GM11168 (cell line): ENCODE data around the gene MAP3K1.
"Not testable (repeated sequence)": the region's sequence is repeated elsewhere in the genome, so short reads cannot be mapped to it uniquely, and the experiment has no call there.

Experiments used
- in situ Hi-C: fragments of 300-500 bp; cut with MboI; formaldehyde crosslinking; loops from one replicate; pipeline ENCODE4 v1.12.0; 2022; ENCODE audit warnings: low sequenced_read_pairs; ENCODE audit not compliant: unreplicated experiment

Gene MAP3K1

DNA sequence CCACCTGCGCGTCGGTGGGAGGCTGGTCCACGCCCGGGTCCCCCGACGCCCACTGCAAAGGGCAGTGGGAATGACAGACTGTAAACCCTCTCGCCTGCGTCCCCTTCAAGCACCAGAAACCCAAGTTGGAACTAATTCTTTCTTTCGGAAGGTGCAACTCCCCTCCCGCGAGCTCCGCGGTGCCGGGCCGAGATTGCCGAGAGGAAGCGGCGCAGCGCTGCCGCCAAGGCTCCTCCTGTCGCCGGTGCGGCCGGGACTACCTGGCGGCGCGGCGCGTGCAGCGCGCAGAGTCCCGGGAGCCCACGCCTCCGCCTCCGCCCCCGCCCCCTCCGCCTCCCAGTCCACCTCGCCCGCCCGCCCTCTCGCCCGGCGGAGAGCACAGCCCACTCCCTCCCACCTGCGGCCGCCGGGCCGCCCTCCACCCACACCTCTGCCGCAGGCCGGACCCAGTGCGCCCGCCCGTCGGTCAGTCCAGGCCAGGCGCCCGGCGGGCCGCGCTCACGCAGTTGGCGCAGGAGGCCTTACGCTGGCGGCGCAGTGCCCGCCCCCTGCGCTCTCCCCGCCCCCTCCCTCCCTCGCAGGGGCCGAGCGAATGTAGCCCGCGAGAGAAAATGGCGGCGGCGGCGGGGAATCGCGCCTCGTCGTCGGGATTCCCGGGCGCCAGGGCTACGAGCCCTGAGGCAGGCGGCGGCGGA lies at the start of gene MAP3K1:
MAP3K1 (plus strand) TSS at position 587 of the 695 bp plus-strand sequence; CDS start at position 612, 25 bp downstream.
- in situ Hi-C loops = no loop called here

DNA sequence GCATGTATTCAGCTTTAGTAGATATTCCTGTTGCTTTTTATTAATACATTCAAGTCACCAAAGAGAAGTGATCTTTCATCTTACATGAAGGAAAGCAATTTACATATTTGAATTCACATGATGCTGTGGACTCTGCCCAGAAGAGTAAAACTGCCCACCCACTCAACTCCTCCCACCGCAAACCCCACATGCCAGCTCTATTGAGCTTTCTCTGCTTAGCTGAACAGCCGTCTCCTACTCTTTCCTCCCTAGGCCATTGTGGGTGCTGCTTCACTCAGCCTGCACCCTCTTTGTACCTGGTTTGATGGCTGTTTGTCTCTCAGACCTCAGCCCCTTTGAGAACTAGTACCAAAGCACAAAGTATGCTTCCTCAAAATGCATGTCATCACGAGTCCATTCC lies 48.4 kb upstream of the MAP3K1 start:
- in situ Hi-C loops = no loop called here

DNA sequence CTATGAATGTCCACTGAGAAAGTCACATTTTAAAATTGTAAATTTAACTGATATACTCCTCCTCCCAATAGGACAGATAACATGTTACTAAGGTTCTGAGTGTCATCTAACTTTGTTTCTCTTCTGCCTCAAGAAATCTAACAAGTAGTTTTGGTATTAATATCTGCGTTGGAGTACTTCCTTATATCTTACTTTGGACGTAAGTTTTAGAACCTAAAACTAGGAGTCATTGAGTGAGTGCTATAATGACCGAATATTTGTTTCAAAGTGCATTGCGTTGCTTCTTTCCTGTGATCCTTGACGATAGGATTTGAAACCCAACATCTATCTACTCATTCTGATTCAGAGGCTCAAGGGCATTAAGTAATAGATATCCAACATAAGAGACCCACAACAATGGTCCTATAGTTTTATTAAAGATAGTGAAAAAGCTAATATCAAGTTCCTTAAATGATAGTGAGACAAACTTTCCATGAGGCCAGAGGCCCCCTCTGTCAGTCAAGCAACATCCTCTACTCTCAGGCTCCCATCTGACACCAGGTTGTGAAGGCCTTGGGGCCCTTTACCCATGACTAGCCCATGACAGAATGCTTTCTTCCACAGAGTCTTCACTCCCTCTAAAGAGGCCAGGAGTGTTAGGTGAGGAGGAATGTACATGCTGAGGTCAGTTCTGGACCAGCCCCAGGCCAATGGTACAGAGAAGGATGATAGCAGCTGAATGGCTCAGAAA lies 45.3 kb upstream of the MAP3K1 start:
- in situ Hi-C loops = no loop called here

DNA sequence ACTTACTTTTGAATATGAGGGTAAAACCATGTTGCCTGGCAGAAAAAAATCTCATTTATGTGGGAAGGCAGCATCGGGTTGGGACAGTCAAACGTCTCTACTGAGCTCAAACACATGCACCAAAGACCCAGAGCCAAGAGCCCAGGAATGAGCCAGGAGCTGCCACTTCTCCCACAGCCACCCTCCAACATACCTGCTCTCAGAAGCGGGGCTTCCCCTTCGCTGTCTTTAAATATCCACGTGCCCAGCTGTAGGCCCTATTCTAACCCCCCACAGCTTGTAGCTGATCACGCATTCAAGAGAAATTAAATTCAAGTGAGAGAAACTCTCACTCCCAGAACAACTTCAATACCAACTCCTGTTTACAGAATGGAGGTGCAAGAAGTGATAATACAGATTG lies 42.6 kb upstream of the MAP3K1 start:
- in situ Hi-C loops = no loop called here

DNA sequence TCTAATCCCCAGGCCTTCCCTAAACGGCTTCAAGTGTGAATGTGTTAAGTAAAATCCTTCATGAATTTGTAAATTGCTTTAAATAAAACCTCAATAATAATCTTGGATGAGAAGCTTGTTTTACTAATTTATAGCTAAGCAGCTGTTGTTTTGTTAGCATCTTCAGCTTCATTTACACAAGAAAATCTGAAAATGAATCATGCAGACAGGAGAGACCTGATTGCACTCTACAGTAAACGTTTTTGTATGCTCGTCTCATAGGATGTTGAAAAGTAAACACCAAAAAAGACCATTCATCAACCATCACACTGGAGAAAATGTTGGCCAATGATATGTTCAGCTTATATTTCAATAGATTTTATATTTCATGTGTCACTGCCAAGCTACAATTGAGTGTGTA lies 40.4 kb upstream of the MAP3K1 start:
- in situ Hi-C loops = no loop called here

DNA sequence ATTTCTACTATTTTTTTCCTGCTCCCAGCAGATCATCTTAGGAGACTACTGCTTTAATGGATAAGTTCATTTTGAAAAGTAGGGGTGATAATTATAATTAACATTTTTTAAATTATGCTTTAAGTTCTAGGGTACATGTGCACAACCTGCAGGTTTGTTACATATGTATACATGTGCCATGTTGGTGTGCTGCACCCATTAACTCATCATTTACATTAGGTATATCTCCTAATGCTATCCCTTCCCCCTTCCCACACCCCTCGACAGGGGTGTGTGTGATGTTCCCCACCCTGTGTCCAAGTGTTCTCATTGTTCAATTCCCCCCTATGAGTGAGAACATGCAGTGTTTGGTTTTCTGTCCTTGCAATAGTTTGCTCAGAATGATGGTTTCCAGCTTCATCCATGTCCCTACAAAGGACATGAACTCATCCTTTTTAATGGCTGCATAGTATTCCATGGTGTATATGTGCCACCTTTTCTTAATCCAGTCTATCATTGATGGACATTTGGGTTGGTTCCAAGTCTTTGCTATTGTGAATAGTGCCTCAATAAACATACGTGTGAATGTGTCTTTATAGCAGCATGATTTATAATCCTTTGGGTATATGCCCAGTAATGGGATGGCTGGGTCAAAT lies 39.0 kb upstream of the MAP3K1 start:
- in situ Hi-C loops = not testable (repeated sequence)

DNA sequence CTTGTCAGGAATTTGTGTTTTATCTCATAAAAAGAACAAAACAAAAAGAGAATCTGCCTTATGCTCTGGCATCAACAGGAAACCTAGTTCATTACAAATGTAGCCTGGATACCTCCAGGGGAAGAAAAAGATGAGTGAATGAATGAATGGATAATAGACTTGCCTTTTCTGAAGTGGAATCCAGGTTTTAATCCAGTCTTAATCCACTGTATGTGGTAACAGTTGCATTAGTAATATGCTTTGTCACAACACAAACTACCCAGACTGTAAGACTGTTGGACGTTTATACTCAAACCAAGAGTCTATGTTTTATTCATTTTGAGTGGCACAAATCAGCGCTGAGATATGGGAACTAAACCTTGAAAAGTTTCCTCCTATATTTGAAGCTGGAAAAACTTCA lies 32.1 kb upstream of the MAP3K1 start:
- in situ Hi-C loops = no loop called here

DNA sequence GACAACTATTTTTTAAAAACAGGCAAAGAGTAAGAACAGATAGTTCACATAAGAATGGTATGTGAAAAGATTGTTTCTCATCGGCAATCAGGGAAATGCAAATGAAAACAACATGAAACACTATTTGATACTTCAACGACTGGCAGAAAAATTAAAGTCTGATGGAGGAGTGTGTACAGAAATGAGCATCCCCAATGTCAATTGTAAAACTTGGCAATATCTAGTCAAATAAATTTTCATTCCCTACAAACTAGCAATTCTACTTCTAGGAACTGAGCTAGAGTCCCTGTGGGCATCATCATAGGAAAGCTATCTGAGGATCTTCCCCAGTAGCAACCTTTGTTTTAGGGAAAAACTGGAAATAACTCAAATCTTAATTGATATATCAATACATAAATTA lies 29.0 kb upstream of the MAP3K1 start:
- in situ Hi-C loops = no loop called here

DNA sequence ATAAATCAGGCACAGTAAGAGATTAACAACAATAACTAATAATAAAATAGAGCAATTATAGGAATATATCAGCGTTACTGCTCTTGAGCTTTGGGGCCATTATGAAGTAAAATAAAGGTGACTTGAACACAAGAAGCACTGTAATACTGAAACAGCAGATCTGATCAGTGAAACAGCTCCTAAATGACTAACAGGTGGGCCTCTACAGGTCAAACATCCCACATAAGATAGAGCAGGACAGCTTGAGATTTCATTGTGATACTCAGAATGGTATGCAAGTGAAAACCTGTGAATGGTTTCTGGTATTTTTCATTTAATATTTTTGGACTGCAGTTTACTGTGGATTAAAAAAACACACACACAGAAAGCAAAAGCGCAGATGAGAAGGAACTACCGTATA lies 24.0 kb upstream of the MAP3K1 start:
- in situ Hi-C loops = no loop called here

DNA sequence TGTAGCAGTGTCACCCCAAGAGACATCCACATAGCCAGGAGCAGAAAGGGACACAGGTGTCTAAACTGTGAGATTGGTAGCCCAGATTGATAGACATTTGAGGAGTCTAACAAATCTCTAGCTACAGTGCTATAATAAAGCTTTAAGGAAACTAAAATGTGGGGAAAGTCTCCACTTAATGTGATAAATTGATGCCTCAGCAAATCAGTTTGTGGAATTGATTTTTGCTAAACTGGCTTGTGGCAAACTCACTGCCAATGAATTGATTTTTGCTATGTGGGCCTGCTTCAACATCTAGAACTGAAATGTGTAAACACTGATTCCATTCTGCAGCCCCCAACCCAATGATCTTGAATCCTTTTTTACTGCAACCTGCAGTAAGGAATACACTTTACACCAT lies 16.8 kb upstream of the MAP3K1 start:
- in situ Hi-C loops = no loop called here

DNA sequence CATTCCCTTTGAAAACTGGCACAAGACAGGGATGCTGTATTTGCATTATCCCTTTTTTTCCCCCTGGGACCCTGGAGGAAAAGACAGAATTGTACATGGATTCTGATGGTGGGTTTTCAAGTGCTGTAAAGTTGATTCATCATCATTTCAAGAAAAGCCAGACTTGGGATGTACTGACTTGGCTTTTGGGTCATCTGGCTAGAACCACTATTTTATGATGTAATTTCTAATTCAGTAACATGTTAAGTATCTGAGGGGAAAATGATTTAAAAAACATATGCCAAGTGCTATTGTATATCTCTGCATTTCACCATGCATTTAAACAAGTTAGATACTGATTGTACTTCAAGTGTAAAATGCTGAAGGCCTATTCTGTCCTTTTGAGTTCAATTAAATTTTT lies 15.2 kb upstream of the MAP3K1 start:
- in situ Hi-C loops = loop anchor here (10.0 kb wide), 1 partner anchor 115 kb away; no protein-coding TSS in a partner anchor

DNA sequence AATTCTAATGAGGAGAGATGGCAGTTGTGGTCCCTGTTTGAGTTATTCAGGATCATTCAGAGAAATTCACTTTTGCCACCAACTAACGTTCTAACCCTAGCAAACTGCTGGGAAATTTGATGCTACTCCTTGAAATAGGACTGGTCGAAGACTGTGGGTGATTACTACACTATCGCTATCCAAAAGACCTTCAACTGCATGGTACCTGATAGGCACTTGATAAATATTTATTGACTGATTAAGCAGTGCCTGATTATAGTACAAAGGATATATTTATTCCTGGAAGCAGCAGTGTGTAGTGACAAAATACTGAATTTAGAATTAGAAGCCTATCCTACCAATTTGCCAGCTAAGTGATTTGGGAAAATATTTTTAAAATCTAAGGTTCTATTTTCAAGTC lies 14.1 kb upstream of the MAP3K1 start:
- in situ Hi-C loops = loop anchor here (10.0 kb wide), 1 partner anchor 116 kb away; no protein-coding TSS in a partner anchor

DNA sequence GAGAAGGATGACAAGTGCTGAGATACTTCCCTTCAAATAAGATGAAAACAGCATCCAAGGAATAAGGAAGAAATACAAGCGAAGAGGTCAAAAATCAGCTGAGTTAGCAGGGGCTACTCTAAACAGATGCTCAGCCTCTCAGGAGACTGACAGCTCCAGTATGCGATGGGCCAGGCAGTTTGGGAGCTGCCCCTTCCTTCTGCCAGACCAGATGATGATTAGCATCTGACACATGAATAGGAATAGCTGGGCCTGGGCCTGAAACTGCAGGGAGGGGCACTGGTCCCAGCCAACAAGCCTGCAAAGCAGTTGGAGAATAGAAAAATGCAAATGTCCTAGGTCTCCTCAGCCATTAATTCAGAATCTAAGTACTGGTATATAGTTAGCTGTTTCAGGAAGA lies 13.1 kb upstream of the MAP3K1 start:
- in situ Hi-C loops = loop anchor here (10.0 kb wide), 1 partner anchor 117 kb away; no protein-coding TSS in a partner anchor

DNA sequence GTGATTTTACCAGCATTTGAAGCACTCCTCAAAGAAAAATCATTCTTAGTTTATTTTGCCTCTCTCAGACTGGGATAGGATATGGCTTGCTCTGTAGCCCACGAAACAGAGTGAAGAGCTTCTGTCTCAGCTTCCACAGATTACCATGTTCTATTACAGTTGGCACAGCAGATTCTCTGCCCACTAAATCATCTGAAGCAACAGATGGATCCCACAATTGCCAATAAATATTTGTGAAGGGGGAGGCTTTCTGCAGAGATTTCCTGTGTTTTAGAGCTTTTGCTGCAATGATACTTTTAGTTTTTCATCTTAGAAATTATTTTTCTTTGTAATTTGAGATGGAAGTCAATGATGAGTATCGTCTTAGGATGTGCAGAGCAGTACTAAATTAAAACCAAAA lies 12.3 kb upstream of the MAP3K1 start:
- in situ Hi-C loops = loop anchor here (10.0 kb wide), 1 partner anchor 118 kb away; no protein-coding TSS in a partner anchor

DNA sequence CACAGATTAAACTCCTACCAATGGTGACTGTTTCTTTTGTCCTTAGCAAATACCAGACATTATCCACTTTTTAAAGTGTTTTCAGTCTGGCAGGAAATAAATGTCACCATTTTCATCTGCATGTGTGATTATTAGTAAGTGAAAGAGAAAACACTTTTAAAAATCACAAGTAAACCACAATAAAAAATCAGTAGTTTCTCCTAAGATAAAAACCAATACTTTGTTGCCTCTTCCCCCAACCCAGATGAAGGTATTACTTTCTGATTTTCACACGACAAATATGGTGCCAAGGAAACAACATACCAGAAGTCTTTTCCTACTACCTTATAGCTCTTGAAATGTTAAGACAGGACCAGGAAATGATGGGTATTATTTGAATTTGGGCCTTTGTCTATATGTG lies 11.5 kb upstream of the MAP3K1 start:
- in situ Hi-C loops = loop anchor here (10.0 kb wide), 1 partner anchor 119 kb away; no protein-coding TSS in a partner anchor

DNA sequence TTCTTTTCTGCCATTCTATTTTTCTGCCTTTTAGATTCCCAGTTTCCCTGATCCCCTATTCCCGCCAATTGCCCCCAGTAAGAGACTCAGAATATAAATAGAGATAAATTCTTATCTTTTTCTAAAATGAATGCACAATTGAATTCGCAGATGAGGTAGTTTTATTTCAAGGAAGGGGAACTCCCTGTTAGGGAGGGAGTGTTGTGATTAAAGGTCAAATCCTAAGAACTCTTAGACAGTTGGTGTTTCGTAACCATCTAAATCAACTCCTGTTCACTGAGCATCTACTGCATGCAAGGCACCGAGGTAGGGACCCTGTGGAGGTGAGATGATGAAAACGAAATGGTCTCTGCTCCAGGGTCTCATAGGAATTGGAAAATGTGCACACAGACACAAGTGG lies 7.7 kb upstream of the MAP3K1 start:
- in situ Hi-C loops = loop anchor here (10.0 kb wide), 1 partner anchor 123 kb away; no protein-coding TSS in a partner anchor

DNA sequence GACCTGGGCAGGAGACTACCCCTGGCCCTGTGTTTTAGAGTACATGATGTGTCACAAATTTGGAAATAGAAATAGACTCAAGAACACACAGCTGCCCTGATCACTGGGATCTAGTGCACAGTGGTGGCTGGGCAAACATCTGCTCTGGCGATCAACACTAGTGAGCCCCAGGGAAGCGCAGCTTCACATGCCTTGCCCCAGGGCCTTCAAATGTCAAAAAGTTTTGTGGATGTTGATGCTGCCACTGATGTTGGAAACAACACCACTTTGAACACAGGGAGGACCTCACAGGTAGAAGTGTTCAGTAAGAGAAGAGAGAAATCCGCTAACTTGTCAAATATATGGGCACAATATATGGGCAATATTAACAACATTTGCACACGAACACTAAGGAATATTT lies 7.1 kb upstream of the MAP3K1 start:
- in situ Hi-C loops = loop anchor here (10.0 kb wide), 1 partner anchor 123 kb away; no protein-coding TSS in a partner anchor

DNA sequence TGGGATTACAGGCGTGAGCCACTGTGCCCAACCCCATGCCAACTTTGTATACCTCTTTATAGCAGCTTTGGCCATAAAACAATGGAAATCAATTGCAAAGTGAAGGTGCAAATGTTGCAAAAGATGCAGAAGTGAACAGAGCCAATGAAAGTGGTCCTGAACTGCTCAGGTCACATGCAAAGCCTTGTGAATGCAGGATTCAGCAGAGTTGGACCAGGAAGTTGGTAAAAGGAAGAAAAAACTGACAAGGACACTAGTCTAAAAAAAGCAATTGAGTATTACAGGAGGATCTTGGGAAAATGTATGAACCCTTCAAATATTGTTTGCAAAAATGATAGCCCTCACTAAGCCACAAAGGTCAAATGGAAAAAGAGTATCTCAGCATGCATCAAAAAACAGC lies 4.5 kb upstream of the MAP3K1 start:
- in situ Hi-C loops = no loop called here

DNA sequence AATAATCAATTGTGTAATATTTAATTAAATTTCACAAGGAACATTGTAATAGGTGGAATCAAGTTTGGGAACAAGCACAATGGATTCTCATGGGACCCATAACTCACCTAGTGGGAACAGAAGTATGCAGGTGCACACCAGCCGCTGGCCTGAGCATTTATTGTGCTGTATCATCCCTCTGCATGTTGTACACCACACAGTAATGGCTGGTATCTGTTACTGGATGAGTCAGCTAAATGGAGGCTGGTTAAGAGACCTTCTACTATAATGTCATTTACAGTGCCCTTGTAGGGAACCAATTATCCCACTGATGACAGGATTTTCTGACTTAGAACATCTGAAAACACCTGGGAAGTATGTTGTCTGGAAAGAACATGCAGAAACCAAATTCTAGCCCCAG lies 3.2 kb upstream of the MAP3K1 start:
- in situ Hi-C loops = no loop called here

DNA sequence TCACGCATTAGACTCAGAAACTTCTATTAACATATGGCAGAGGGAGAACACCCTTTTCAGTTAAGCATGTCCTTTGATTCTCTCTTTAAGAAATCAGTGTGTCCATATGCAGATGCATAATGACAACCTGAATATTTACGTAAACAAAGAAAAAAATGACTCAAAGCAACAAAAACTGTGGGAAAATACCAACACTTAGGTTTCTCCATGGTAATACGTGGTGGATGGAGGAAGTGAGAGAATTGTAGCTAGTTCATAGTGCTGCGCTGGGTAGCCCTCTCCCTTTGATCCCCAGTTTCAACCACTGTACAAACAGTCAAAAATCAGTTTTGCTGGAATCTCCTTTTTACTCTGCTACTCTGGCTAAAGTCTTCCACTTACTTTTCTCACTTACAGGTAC lies 2.0 kb upstream of the MAP3K1 start:
- in situ Hi-C loops = no loop called here

DNA sequence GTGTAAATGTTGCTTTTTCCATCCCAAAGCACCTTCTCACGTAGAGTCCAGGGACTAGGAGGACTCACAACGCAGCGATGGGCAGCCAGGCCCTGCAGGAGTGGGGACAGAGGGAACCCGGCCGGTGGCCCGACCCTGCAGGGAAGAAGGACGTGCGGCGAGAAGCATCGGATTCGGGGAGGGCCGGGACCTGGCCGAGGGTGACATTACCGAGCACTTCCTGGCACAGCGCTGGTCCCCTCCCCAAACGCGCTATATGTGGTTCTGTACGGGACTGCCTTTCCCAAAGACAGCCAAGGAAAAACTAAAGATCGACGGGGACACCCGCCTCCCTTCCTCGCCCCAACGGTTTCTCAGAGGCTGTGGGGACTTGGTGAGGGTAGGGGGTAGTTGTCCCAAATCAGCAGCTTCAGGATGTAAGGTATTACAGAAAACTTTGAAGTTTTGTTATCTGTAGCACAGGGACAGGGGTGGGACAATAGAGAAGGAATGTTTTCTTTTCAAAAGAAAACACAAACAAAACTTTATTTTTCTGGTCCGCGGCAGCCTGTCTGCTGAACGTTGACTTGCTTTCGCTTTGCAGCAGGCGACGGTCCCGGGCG lies 887 bp upstream of the MAP3K1 start:
- in situ Hi-C loops = no loop called here
